Activated naive CD4-positive, alpha-beta T cell treated with anti-CD3 and anti-CD28 coated beads for 36 hours (primary cell): Measurements from ENCODE around the gene LYAR. TPM values are rescaled to one million over a fixed set of nuclear protein-coding genes. Genes with fewer than 3 reads are reported as not detected.
A peak's percentile ranks its signal among the peaks of the same experiment; 100 is the strongest.
"Not testable (repeated sequence)": the region's sequence is repeated elsewhere in the genome, so short reads cannot be mapped to it uniquely, and the experiment has no call there.

Experiments used
- CTCF ChIA-PET: fragments of 350-600 bp; sonication (Branson Sonifier 250); formaldehyde crosslinking; loops from one replicate; lab custom pipeline; 2021; ENCODE audit warnings: antibody characterized with exemption; lab: Charles Lee
- DNase-seq: peaks from one replicate; pipeline ENCODE4 v3.0.0-alpha.2; 2020
- H3K27ac Mint-ChIP-seq: one replicate; pipeline ENCODE4 v1.8.0; 2021; ENCODE audit warnings: mild to moderate bottlenecking, mixed read lengths
- H3K27me3 Mint-ChIP-seq: one replicate; pipeline ENCODE4 v1.8.0; 2021; ENCODE audit warnings: low read depth, mixed read lengths
- H3K36me3 Mint-ChIP-seq: one replicate; pipeline ENCODE4 v1.8.0; 2021; ENCODE audit warnings: low read depth, mixed read lengths
- H3K4me1 Mint-ChIP-seq: one replicate; pipeline ENCODE4 v1.8.0; 2021; ENCODE audit warnings: low read depth, mixed read lengths
- H3K4me3 Mint-ChIP-seq: one replicate; pipeline ENCODE4 v1.8.0; 2021; ENCODE audit warnings: mild to moderate bottlenecking, moderate library complexity, mixed read lengths
- H3K9me3 Mint-ChIP-seq: one replicate; pipeline ENCODE4 v1.8.0; 2021; ENCODE audit warnings: mixed read lengths
- intact Hi-C: fragments of 100-400 bp; cut with micrococcal nuclease; formaldehyde crosslinking; loops from one replicate; pipeline ENCODE4 v1.15.1; 2023
- total RNA-seq, 2 experiments: library from RNA; stranded (reverse); gene quantifications; one replicate each; pipeline ENCODE4 v1.2.3, GENCODE V29; 2021

The LYAR gene
- total RNA-seq, 2 experiments from 2014 or later: 42.3 to 42.4 TPM

DNA sequence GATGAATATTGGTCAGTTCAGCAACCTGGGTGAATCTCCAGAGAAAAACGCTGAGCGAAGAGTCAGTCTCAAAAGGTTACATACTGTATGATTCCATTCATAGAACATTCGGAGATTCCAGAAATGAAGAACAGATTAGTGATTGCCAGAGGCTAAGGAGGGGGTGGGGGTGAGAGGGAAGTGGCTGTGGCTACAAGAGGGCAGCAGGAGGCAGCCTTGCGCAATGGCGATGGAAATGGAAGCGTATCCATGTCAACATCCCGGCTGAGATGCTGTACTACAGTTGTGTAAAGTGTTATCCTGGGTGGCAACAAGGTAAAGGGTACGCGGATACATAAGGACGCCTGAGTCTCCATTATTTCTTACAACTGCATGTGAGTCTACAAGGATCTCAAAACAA lies 18.0 kb downstream of the LYAR start:
- H3K36me3 Mint-ChIP-seq: peaks cover 41% of the 10 kb centered on the region
- H3K27ac Mint-ChIP-seq: no peak overlapping the region
- H3K4me3 Mint-ChIP-seq: no peak overlapping the region
- H3K4me1 Mint-ChIP-seq: no peaks in the 10 kb centered on the region
- DNase-seq: no peak
- CTCF ChIA-PET: no interaction called here
- intact Hi-C loops: no loop called here
- no peaks in the 10 kb centered on the region for H3K9me3 Mint-ChIP-seq
- no peaks in the 10 kb centered on the region for H3K27me3 Mint-ChIP-seq

- H3K36me3 Mint-ChIP-seq: peaks cover 52% of the 10 kb centered on the region
- CTCF ChIA-PET: no interaction called here
- no peak overlapping the region for H3K27ac Mint-ChIP-seq
- H3K9me3 Mint-ChIP-seq: no peaks in the 10 kb centered on the region
- no peaks in the 10 kb centered on the region for H3K4me1 Mint-ChIP-seq
- DNase-seq: no peak
- H3K27me3 Mint-ChIP-seq: no peaks in the 10 kb centered on the region
- no peak overlapping the region for H3K4me3 Mint-ChIP-seq
- intact Hi-C loops: no loop called here
These were observed 19.4 kb downstream of the LYAR start for GRCh38 chr4:4270529-4270928.

GRCh38 chr4:4269856-4270255 lies 20.1 kb downstream of the LYAR start:
- peaks cover 50% of the 10 kb centered on the region for H3K36me3 Mint-ChIP-seq
- H3K4me1 Mint-ChIP-seq: no peaks in the 10 kb centered on the region
- H3K9me3 Mint-ChIP-seq: no peaks in the 10 kb centered on the region
- CTCF ChIA-PET: no interaction called here
- H3K27me3 Mint-ChIP-seq: no peaks in the 10 kb centered on the region
- no peak for DNase-seq
- H3K4me3 Mint-ChIP-seq: no peak overlapping the region
- intact Hi-C loops: no loop called here
- H3K27ac Mint-ChIP-seq: no peak overlapping the region

DNA sequence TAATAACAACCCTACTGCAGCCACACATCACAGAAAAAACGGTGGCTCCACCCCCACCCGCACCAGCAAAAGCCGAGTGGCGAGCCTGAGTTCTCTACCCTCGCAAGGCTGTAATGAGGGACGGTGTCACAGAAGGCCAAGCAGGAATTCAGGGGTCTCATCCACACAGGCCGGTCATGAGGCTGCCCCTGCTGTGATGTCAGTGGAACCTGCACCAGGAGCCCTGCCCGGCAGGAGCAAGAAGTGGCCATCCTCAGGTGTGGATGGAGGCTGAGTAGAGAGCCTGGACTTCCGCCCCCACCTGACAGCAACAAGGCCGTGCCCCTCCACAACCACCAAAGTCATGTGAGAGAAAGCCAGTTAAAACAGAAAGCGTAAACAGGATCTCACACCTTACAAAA lies 20.6 kb downstream of the LYAR start:
- Mint-ChIP-seq H3K9me3 (no peaks in the 10 kb centered on the region), H3K36me3 (peaks cover 45% of the 10 kb centered on the region), H3K4me1 (no peaks in the 10 kb centered on the region), H3K4me3 (no peak overlapping the region), H3K27me3 (no peaks in the 10 kb centered on the region), H3K27ac (no peak overlapping the region)
- CTCF ChIA-PET: no interaction called here
- intact Hi-C loops: no loop called here
- DNase-seq: no peak

GRCh38 chr4:4268776-4269175 lies 21.2 kb downstream of the LYAR start:
- Mint-ChIP-seq H3K9me3 (no peaks in the 10 kb centered on the region), H3K27me3 (no peaks in the 10 kb centered on the region), H3K36me3 (peaks cover 43% of the 10 kb centered on the region), H3K27ac (no peak overlapping the region), H3K4me3 (no peak overlapping the region), H3K4me1 (no peaks in the 10 kb centered on the region)
- intact Hi-C loops: no loop called here
- CTCF ChIA-PET: no interaction called here
- no peak for DNase-seq

DNA sequence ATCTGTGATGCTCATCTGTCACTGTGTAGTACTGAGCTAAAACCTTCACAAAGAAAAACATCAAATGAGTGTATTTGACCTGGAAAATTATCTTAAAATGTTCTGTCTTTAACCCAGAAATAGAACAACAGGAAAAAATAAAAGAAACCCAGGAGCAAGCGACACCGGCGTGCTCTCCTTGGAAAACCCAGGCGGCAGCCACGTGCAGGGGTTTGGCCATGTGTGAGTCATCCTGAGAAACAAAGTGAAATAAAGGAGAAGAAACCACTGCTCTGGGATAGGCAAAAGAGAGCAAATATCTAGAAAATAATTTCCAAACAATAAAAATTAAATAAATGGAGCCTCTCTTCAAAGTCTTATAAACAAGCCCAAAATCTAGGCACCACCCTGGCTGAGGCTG lies 22.0 kb downstream of the LYAR start:
- CTCF ChIA-PET: no interaction called here
- Mint-ChIP-seq H3K4me1 (no peaks in the 10 kb centered on the region), H3K4me3 (no peak overlapping the region), H3K36me3 (peaks cover 43% of the 10 kb centered on the region), H3K27me3 (no peaks in the 10 kb centered on the region), H3K27ac (no peak overlapping the region), H3K9me3 (no peaks in the 10 kb centered on the region)
- no peak for DNase-seq
- intact Hi-C loops: no loop called here

GRCh38 chr4:4260185-4260751 lies 29.7 kb downstream of the LYAR start:
- Mint-ChIP-seq H3K27me3 (no peaks in the 10 kb centered on the region), H3K4me3 (no peak overlapping the region), H3K9me3 (no peaks in the 10 kb centered on the region), H3K27ac (no peak overlapping the region), H3K4me1 (no peaks in the 10 kb centered on the region), H3K36me3 (no peaks in the 10 kb centered on the region)
- CTCF ChIA-PET: interaction anchor here (0.8 to 1.8 kb wide), 10 partner anchors 8 to 170 kb away, joined by 3 to 8 read pairs (median 3); no protein-coding TSS in a partner anchor
- intact Hi-C loops: loop anchor here (1.0 to 2.0 kb wide), 2 partner anchors 75 to 170 kb away; no protein-coding TSS in a partner anchor
- DNase-seq: no peak

DNA sequence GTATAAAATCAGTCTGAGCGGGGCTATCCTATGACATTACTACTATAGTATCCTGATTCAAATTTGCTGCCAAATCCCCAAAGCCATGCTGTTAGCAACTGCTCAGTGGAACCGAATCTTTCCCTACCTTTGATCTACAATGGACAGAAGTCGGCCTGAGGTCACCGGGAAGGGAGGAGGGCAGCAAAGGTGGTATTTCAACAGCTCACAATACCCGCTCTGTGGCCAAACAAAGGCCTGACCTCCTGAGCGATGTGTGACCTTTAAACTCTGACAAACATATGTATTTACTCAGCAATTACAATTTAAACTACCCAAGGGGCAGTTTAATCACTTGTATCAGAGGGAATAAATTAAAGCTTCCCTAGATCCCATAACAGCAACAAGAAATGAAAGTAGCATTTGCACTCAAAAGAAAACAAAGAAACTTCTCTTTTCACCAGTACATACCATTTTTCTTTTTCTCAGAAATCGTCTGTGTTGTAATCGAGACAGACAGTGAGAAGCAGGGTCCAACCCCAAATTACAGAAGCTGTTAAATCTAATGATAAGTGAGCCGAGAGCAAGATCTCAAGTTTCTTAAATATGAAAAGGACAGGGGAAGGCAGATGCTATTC lies 30.4 kb downstream of the LYAR start:
- DNase-seq: no peak
- Mint-ChIP-seq H3K4me3 (no peak overlapping the region), H3K27me3 (no peaks in the 10 kb centered on the region), H3K9me3 (no peaks in the 10 kb centered on the region), H3K4me1 (no peaks in the 10 kb centered on the region), H3K27ac (no peak overlapping the region), H3K36me3 (no peaks in the 10 kb centered on the region)
- intact Hi-C loops: loop anchor here (1.0 to 2.0 kb wide), 2 partner anchors 75 to 171 kb away; no protein-coding TSS in a partner anchor
- CTCF ChIA-PET: interaction anchor here (0.7 to 1.8 kb wide), 10 partner anchors 8 to 171 kb away, joined by 3 to 8 read pairs (median 4); no protein-coding TSS in a partner anchor

DNA sequence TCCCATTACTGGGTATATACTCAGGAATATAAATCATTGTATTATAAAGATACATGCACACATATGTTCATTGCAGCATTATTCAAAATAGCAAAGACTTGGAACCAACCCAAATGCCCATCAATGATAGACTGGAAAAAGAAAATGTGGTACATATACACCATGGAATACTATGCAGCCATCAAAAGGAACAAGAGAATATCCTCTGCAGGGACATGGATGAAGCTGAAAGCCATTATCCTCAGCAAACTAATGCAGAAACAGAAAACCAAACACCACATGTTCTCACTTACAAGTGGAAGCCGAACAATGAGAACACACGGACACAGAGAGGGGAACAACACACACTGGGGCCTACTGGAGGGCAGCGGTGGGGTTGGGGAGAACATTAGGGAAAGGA lies 32.2 kb downstream of the LYAR start:
- DNase-seq, H3K4me3 Mint-ChIP-seq, H3K4me1 Mint-ChIP-seq, H3K27me3 Mint-ChIP-seq, H3K9me3 Mint-ChIP-seq, H3K36me3 Mint-ChIP-seq, intact Hi-C loops, H3K27ac Mint-ChIP-seq: not testable (repeated sequence)
- CTCF ChIA-PET: interaction anchor here (0.7 kb wide), 1 partner anchor 177 kb away, joined by 3 read pairs; no protein-coding TSS in a partner anchor

DNA sequence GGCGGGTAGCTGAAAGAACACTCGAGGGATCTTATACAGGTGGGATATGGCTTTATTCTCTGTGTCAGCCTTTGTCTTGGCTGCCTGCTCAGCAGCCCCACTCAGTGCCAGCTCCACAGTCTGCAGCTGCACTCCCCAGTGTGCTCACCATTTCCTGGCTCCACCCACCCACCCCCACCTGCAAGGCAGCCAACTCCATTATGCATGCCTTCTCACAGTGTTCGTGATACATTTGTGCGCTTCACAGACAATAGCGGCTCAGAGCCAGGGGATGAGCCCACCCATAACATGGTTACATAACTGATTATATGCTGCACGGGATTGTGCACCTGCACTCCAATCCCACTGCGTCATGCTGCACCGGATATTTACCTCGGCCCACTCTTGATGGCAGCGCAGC lies 33.2 kb downstream of the LYAR start:
- CTCF ChIA-PET: interaction anchor here (0.6 to 1.5 kb wide), 4 partner anchors 9 to 625 kb away, joined by 3 to 5 read pairs (median 3); partner anchors contain the start of gene TMEM128
- H3K4me1 Mint-ChIP-seq: no peaks in the 10 kb centered on the region
- intact Hi-C loops: no loop called here
- H3K27me3 Mint-ChIP-seq: no peaks in the 10 kb centered on the region
- H3K4me3 Mint-ChIP-seq: no peak overlapping the region
- H3K36me3 Mint-ChIP-seq: no peaks in the 10 kb centered on the region
- DNase-seq: no peak
- no peak overlapping the region for H3K27ac Mint-ChIP-seq
- H3K9me3 Mint-ChIP-seq: no peaks in the 10 kb centered on the region

DNA sequence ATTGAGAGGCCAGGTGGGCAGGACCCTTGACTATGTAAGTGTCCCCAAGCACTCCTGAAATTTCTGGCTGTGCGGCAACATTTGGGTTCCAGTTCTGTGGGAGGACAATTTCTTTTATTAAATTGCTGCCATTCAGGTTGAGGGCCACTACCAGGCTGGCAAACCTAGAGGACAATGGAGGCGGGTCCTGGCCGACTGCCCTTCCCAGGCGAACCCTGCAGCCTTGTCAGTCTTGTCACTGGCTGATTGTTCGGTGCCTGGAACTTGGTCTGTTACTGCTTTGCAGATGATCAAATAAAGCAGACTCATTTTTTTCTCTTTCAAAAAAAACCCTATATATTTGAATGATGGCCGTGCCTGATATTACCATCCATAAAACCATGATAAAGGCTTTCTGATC lies 35.3 kb downstream of the LYAR start:
- Mint-ChIP-seq H3K27ac (no peak overlapping the region), H3K27me3 (no peaks in the 10 kb centered on the region), H3K4me1 (no peaks in the 10 kb centered on the region), H3K4me3 (no peak overlapping the region), H3K9me3 (no peaks in the 10 kb centered on the region), H3K36me3 (no peaks in the 10 kb centered on the region)
- intact Hi-C loops: no loop called here
- CTCF ChIA-PET: no interaction called here
- DNase-seq: no peak

DNA sequence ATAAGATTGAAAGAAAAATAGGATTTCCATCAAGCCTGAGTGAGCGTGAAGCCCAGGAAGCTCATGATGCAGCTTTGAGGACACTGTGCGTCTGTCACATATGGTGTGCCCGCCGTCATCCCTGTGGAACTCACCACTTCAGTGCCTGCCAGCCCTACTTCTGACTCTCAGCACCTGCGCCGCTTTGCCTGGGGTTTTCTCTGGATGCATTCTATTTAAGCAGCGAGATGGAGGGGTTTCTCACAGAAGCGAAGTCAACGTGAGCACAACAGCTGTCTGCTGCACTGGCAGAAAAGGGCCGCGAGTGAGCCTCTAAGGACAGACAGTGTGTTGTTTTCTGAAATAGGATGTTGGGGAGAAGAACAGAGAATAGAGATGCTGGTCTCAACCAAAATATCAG lies 35.8 kb downstream of the LYAR start:
- Mint-ChIP-seq H3K4me1 (peaks cover 1% of the 10 kb centered on the region), H3K4me3 (no peak overlapping the region), H3K36me3 (no peaks in the 10 kb centered on the region), H3K27me3 (no peaks in the 10 kb centered on the region), H3K27ac (no peak overlapping the region), H3K9me3 (no peaks in the 10 kb centered on the region)
- CTCF ChIA-PET: no interaction called here
- no peak for DNase-seq
- intact Hi-C loops: no loop called here

GRCh38 chr4:4249866-4250265 lies 40.1 kb downstream of the LYAR start:
- H3K27ac Mint-ChIP-seq: no peak overlapping the region
- H3K36me3 Mint-ChIP-seq: peaks cover 13% of the 10 kb centered on the region
- no peaks in the 10 kb centered on the region for H3K9me3 Mint-ChIP-seq
- peak overlapping the region; percentile 11 for H3K4me3 Mint-ChIP-seq
- CTCF ChIA-PET: interaction anchor here (0.6 to 1.7 kb wide), 3 partner anchors 9 to 1041 kb away, joined by 3 to 7 read pairs (median 3); no protein-coding TSS in a partner anchor
- peaks cover 27% of the 10 kb centered on the region for H3K4me1 Mint-ChIP-seq
- intact Hi-C loops: loop anchor here (5.0 kb wide), 1 partner anchor 718 kb away; the partner anchor contains the start of gene LRPAP1
- no peak for DNase-seq
- H3K27me3 Mint-ChIP-seq: no peaks in the 10 kb centered on the region
